Measurements from ENCODE around the gene EVA1B. TPM values are rescaled to one million over a fixed set of nuclear protein-coding genes. Genes with fewer than 3 reads are reported as not detected.

Gene EVA1B
- total RNA-seq, 1 donor from 2014 or later: 139 TPM

- no peak for TF ChIP-seq CTCF (IDR thresholded peaks at IDR 0.05; ENCODE audit: insufficient read depth, low read length, poor library complexity, severe bottlenecking)
- no peak overlapping the region for H3K4me3 ChIP-seq (ENCODE audit: low read depth, low read length)
- H3K36me3 ChIP-seq (ENCODE audit: control insufficient read depth, insufficient read depth, low read length): no peaks in the 10 kb centered on the region
- no peaks in the 10 kb centered on the region for H3K27me3 ChIP-seq (ENCODE audit: control insufficient read depth, insufficient read depth, low read length)
- DNase-seq (ENCODE audit: low read depth): no peak
Measured at GRCh38 chr1:36320767-36321118, 2.7 kb downstream of the EVA1B start.

GRCh38 chr1:36320291-36320761 is 3.1 kb downstream of the EVA1B start:
- Histone ChIP-seq H3K27me3 (ENCODE audit: control insufficient read depth, insufficient read depth, low read length) (no peaks in the 10 kb centered on the region), H3K4me3 (ENCODE audit: low read depth, low read length) (no peak overlapping the region), H3K36me3 (ENCODE audit: control insufficient read depth, insufficient read depth, low read length) (no peaks in the 10 kb centered on the region)
- DNase-seq (ENCODE audit: low read depth): no peak
- TF ChIP-seq CTCF (IDR thresholded peaks at IDR 0.05; ENCODE audit: insufficient read depth, low read length, poor library complexity, severe bottlenecking): no peak

- no peak for TF ChIP-seq CTCF (IDR thresholded peaks at IDR 0.05; ENCODE audit: insufficient read depth, low read length, poor library complexity, severe bottlenecking)
- Histone ChIP-seq H3K36me3 (ENCODE audit: control insufficient read depth, insufficient read depth, low read length) (no peaks in the 10 kb centered on the region), H3K4me3 (ENCODE audit: low read depth, low read length) (no peak overlapping the region), H3K27me3 (ENCODE audit: control insufficient read depth, insufficient read depth, low read length) (no peaks in the 10 kb centered on the region)
- DNase-seq (ENCODE audit: low read depth): no peak
Measured at GRCh38 chr1:36309397-36309796, 14.0 kb downstream of the EVA1B start.

- no peaks in the 10 kb centered on the region for H3K27me3 ChIP-seq (ENCODE audit: control insufficient read depth, insufficient read depth, low read length)
- no peak for DNase-seq (ENCODE audit: low read depth)
- no peak for TF ChIP-seq CTCF (IDR thresholded peaks at IDR 0.05; ENCODE audit: insufficient read depth, low read length, poor library complexity, severe bottlenecking)
- peak overlapping the region; percentile 53 for H3K4me3 ChIP-seq (ENCODE audit: low read depth, low read length)
- no peaks in the 10 kb centered on the region for H3K36me3 ChIP-seq (ENCODE audit: control insufficient read depth, insufficient read depth, low read length)
Measured at GRCh38 chr1:36307601-36308330, 15.7 kb downstream of the EVA1B start.

GRCh38 chr1:36306902-36307456 is 16.5 kb downstream of the EVA1B start:
- TF ChIP-seq CTCF (IDR thresholded peaks at IDR 0.05; ENCODE audit: insufficient read depth, low read length, poor library complexity, severe bottlenecking): no peak

More at GRCh38 chr1:36306902-36307456, 16.5 kb downstream of the EVA1B start:
- Histone ChIP-seq H3K27me3 (ENCODE audit: control insufficient read depth, insufficient read depth, low read length) (no peaks in the 10 kb centered on the region), H3K36me3 (ENCODE audit: control insufficient read depth, insufficient read depth, low read length) (no peaks in the 10 kb centered on the region), H3K4me3 (ENCODE audit: low read depth, low read length) (peak overlapping the region; percentile 53)
- DNase-seq (ENCODE audit: low read depth): peak; percentile 67

All from kidney epithelial cell (primary cell).